HEK293T (cell line): ENCODE results near the gene CYB5D1.

Source experiments
- CTCF ChIA-PET: fragments of 350-600 bp; formaldehyde crosslinking; extraction: SDS; loops from one replicate; lab custom pipeline; 2021; ENCODE audit warnings: antibody characterized with exemption, inconsistent platforms; lab: Yijun Ruan, JAX
- POLR2A ChIA-PET: fragments of 350-600 bp; formaldehyde crosslinking; extraction: SDS; loops from one replicate; lab custom pipeline; 2020; ENCODE audit warnings: antibody characterized with exemption, inconsistent platforms; lab: Yijun Ruan, JAX
- DNase-seq: peaks from one replicate; pipeline ENCODE4 v3.0.0; 2012; ENCODE audit warnings: mixed read lengths; ENCODE audit errors: extremely low spot score
- ARNT ChIP-seq: fragments of 450-650 bp; IDR thresholded peaks from 2 replicates; pipeline ENCODE4 v1.6.1; 2017; ENCODE audit warnings: mild to moderate bottlenecking
- BHLHE40 ChIP-seq: fragments of 450-650 bp; IDR thresholded peaks from 2 replicates; pipeline ENCODE4 v1.6.1; 2016; ENCODE audit warnings: mild to moderate bottlenecking, moderate library complexity, borderline replicate concordance
- CTBP1 ChIP-seq: fragments of 450-650 bp; IDR thresholded peaks from 2 replicates; pipeline ENCODE4 v1.6.1; 2016; ENCODE audit warnings: borderline replicate concordance
- ELF4 ChIP-seq: fragments of 450-650 bp; IDR thresholded peaks from 2 replicates; pipeline ENCODE4 v1.6.1; 2017; ENCODE audit warnings: antibody characterized with exemption
- FOXA1 ChIP-seq: fragments of 450-650 bp; IDR thresholded peaks from 2 replicates; pipeline ENCODE4 v1.6.1; 2016; ENCODE audit warnings: mild to moderate bottlenecking
- FOXK2 ChIP-seq: fragments of 450-650 bp; IDR thresholded peaks from 2 replicates; pipeline ENCODE4 v1.6.1; 2016; ENCODE audit warnings: mild to moderate bottlenecking
- FOXM1 ChIP-seq: fragments of 450-650 bp; IDR thresholded peaks from 2 replicates; pipeline ENCODE4 v1.6.1; 2017; ENCODE audit warnings: mild to moderate bottlenecking, borderline replicate concordance
- HDGF ChIP-seq: fragments of 450-650 bp; IDR thresholded peaks from 2 replicates; pipeline ENCODE4 v1.6.1; 2017; ENCODE audit warnings: antibody characterized with exemption, borderline replicate concordance
- L3MBTL2 ChIP-seq: fragments of 450-650 bp; conservative IDR thresholded peaks from 2 replicates; pipeline ENCODE4 v1.6.1; 2016; ENCODE audit warnings: mild to moderate bottlenecking
- LEF1 ChIP-seq: fragments of 450-650 bp; IDR thresholded peaks from 2 replicates; pipeline ENCODE4 v1.6.1; 2017; ENCODE audit warnings: mild to moderate bottlenecking, borderline replicate concordance
- NFRKB ChIP-seq: fragments of 450-650 bp; IDR thresholded peaks from 2 replicates; pipeline ENCODE4 v1.6.1; 2016; ENCODE audit warnings: mild to moderate bottlenecking, moderate library complexity
- PKNOX1 ChIP-seq: fragments of 450-650 bp; IDR thresholded peaks from 2 replicates; pipeline ENCODE4 v1.6.1; 2016
- SP1 ChIP-seq: fragments of 450-650 bp; IDR thresholded peaks from 2 replicates; pipeline ENCODE4 v1.6.1; 2017
- SUZ12 ChIP-seq: fragments of 450-650 bp; IDR thresholded peaks from 2 replicates; pipeline ENCODE4 v1.6.1; 2016; ENCODE audit warnings: mild to moderate bottlenecking
- TARDBP ChIP-seq: fragments of 450-650 bp; IDR thresholded peaks from 2 replicates; pipeline ENCODE4 v1.6.1; 2016
- ZNF384 ChIP-seq: fragments of 450-650 bp; IDR thresholded peaks from 2 replicates; pipeline ENCODE4 v1.6.1; 2016

CYB5D1 gene

GRCh38 chr17:7838090-7839075 lies 19.4 kb upstream of the CYB5D1 start:
- CTCF ChIA-PET, result interaction anchor here (0.6 to 1.8 kb wide), 2 partner anchors 18 to 122 kb away, joined by 3 to 5 read pairs; no protein-coding TSS in a partner anchor
- POLR2A ChIA-PET, result interaction anchor here (0.6 to 1.1 kb wide), 5 partner anchors 18 to 152 kb away, joined by 3 to 5 read pairs (median 3); partner anchors contain the start of genes CNTROB, NAA38, TP53 and WRAP53
- no peak for DNase-seq
- no peak for TF ChIP-seq FOXM1
- no peak for TF ChIP-seq NFRKB
- no peak for TF ChIP-seq ELF4
- no peak; the same call in 1 of the 2 replicates for TF ChIP-seq PKNOX1

- no peak for DNase-seq
- no peak for TF ChIP-seq SUZ12
- TF ChIP-seq PKNOX1, result no peak
- no peak for TF ChIP-seq FOXM1
- TF ChIP-seq TARDBP, result no peak
- TF ChIP-seq FOXA1, result no peak
- TF ChIP-seq FOXK2, result no peak
- no peak for TF ChIP-seq ARNT
- POLR2A ChIA-PET, result interaction anchor here (0.7 to 1.1 kb wide), 3 partner anchors 17 to 153 kb away, joined by 3 to 4 read pairs (median 3); partner anchors contain the start of gene NAA38
- CTCF ChIA-PET, result interaction anchor here (0.6 to 1.8 kb wide), 2 partner anchors 18 to 123 kb away, joined by 3 to 5 read pairs; no protein-coding TSS in a partner anchor
These were observed 18.5 kb upstream of the CYB5D1 start for GRCh38 chr17:7839190-7839875.

GRCh38 chr17:7839876-7840261 lies 17.9 kb upstream of the CYB5D1 start:
- POLR2A ChIA-PET, result no interaction called here
- CTCF ChIA-PET, result no interaction called here
- DNase-seq, result no peak
- no peak for TF ChIP-seq CTBP1
- TF ChIP-seq ZNF384, result no peak
- no peak for TF ChIP-seq ELF4
- TF ChIP-seq PKNOX1, result no peak
- no peak for TF ChIP-seq SUZ12
- no peak; the same call in 1 of the 2 replicates for TF ChIP-seq BHLHE40
- TF ChIP-seq HDGF, result no peak
- TF ChIP-seq TARDBP, result no peak
- no peak for TF ChIP-seq SP1
- TF ChIP-seq ARNT, result no peak
- TF ChIP-seq FOXK2, result no peak
- no peak for TF ChIP-seq LEF1
- no peak for TF ChIP-seq L3MBTL2
- TF ChIP-seq FOXA1, result no peak
- no peak for TF ChIP-seq NFRKB
- TF ChIP-seq FOXM1, result no peak

GRCh38 chr17:7840441-7840840 lies 17.4 kb upstream of the CYB5D1 start:
- DNase-seq, result no peak
- ChIA-PET POLR2A (interaction anchor here (1.7 to 3.4 kb wide), 2 partner anchors 16 to 152 kb away, joined by 6 to 18 read pairs; partner anchors contain the start of genes NAA38, TP53 and WRAP53), CTCF (no interaction called here)
- no peak for TF ChIP-seq TARDBP
- TF ChIP-seq SP1, result no peak
- TF ChIP-seq FOXK2, result no peak
- no peak for TF ChIP-seq ELF4
- TF ChIP-seq NFRKB, result no peak
- no peak for TF ChIP-seq FOXM1
- TF ChIP-seq BHLHE40, result no peak
- no peak for TF ChIP-seq SUZ12

GRCh38 chr17:7840875-7841274 lies 16.9 kb upstream of the CYB5D1 start:
- POLR2A ChIA-PET, result interaction anchor here (1.7 to 3.4 kb wide), 2 partner anchors 16 to 153 kb away, joined by 6 to 18 read pairs; partner anchors contain the start of genes NAA38, TP53 and WRAP53
- CTCF ChIA-PET, result no interaction called here
- no peak for DNase-seq
- no peak for TF ChIP-seq SP1

- TF ChIP-seq ARNT (no peak), L3MBTL2 (peak; percentile 83)
- CTCF ChIA-PET, result interaction anchor here (1.4 kb wide), 1 partner anchor 98 kb away, joined by 4 read pairs; no protein-coding TSS in a partner anchor
- POLR2A ChIA-PET, result interaction anchor here (1.7 to 3.4 kb wide), 2 partner anchors 15 to 153 kb away, joined by 6 to 18 read pairs; partner anchors contain the start of genes NAA38, TP53 and WRAP53
- peak; percentile 49 for DNase-seq
These were observed 16.3 kb upstream of the CYB5D1 start for GRCh38 chr17:7841396-7841914.
